NCI-H1436 treated with DMSO at 0.1 percent for 48 hours (cell line): ENCODE results near the gene EDIL3.
"Not testable (repeated sequence)": the region's sequence is repeated elsewhere in the genome, so short reads cannot be mapped to it uniquely, and the experiment has no call there.

Experiments
- DNase-seq: peaks from one replicate; lab custom pipeline; 2025; lab: John Stamatoyannopoulos, UW

Gene EDIL3

GRCh38 chr5:84378420-84378819, 6.3 kb downstream of the EDIL3 start:
- no peak for DNase-seq

GRCh38 chr5:84376346-84376745, 8.3 kb downstream of the EDIL3 start:
- DNase-seq, result no peak

DNA sequence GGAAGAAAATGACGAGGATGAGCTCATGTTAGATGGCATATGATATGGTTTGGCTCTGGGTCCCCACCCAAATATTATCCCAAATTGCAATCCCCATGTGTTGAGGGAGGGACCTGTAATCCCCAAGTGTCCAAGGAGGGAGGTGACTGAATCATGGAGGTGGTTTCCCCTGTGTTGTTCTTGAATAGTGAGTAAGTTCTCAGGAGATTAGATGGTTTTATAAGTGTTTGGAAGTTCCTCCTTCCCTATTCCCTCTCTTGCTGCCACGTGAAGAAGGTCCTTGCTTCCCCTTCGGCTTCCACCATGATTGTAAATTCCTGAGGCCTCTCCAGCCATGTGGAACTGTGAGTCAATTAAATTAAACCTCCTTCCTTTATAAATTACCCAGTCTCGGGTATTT, 10.1 kb downstream of the EDIL3 start:
- DNase-seq, result no peak

GRCh38 chr5:84373506-84373905, 11.2 kb downstream of the EDIL3 start:
- no peak for DNase-seq

DNA sequence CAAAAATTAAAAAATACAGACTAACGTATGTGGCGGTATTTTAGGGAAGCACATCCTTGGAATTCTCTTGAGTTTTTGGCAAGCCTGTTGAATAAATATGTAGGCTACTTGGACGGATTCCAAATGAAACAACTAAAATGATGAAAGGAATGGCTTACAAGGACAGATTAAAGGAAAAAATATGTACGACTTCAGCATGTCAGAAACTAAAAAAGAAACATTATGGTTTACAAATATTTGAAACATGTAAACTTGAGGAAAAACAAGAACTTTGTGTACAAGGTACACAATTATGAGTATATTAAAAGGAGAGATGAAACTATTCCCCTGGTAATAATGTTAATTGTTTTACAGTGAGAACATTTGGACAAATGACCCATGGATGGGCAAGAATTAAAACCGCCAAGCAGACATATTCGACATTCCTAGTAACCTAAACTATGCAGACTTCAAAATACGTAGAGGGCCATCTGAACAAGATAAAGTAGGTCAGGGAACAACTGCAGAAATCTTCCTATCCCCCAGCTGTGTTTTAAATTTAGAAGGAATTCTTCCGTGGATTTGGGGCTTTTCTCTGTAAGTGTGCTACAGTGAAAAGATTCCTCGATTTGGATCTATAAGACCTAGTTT, 12.5 kb downstream of the EDIL3 start:
- no peak for DNase-seq

DNA sequence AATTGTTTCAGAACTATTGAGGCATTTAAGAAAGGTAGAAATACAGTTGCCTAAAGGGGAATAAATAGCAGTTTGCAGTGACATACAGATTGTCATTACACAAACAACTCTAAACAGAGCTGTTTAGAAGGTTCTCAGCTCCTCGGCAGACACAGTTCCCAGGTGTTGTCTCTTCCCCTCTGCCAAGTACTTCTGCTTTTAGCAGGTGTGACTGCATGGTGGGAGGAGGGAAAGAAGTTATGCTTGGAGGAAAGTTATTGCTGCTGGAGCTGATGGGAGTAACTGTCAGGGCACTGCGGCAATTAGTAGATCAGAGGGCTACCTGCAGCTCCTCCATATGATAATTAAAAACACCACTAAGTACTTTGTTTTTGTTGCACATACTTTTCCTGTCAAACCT, 14.5 kb downstream of the EDIL3 start:
- no peak for DNase-seq

DNA sequence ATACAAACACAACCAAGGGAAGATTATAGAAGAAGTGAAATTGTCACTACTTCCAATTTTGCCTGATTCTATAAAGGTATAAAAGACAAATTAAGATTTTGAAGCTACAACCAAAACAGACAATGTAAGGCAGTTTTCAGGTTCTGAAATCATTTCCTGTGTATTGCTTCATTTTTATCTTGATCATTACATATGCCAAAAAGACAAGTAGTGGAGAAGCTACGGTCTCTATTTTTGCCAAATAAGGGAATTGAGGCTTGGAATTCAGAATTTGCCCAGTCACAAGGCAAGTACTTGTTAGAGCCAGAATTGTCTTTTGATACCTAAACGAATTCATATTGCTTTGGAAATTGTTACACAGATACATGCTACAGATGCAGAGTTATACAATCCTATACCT, 20.6 kb downstream of the EDIL3 start:
- DNase-seq, result no peak

DNA sequence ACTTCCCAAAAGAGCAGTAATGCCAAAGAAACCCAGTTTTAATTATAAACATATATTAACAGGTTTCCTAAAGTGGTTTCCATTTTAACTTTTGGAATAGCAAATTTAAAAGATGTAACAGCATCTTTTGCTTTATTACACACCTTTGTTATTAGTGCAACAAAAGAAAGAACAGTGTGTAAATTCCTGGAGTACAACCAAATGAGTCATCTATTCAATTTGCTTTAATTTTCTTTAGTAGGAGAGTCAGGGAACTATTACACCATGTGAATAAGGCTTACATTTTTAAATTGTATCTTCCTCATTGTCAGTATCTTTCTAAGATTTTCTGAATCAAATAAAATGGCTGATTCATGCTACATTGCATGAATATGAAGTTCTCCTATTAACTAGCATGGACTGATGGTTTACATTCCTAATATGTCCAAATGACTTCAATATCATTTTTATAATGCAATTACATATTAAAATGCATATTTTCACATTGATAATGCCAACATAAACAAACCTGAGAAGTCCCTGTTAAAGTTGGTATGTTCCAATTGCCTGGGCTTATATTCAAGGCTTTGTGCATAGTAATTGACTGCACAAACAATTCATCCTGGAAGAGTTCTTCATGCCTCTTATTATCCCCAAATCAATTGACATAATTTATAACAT, 22.5 kb downstream of the EDIL3 start:
- DNase-seq, result no peak

GRCh38 chr5:84361572-84361971, 23.1 kb downstream of the EDIL3 start:
- DNase-seq, result no peak

DNA sequence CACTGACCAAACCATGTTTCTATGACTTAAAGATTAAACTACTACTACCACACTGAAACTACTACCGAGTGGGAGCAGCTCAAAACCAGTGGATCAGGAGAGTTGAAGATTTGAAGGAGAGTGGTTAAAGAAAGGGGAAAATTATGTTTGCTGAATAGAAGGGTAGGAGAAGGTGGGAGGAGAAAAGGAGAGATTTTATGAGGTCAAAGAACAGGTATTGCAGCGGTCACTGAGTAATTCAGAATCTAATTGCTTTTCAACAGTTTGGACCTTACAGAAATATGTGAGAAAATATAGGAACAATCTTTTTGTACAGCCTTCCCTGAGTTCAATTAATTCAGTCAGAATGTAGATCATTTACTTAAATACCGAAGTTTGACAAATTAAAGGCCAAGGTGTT, 24.6 kb downstream of the EDIL3 start:
- DNase-seq, result no peak

- no peak for DNase-seq
Observed at GRCh38 chr5:84354101-84354500, 30.6 kb downstream of the EDIL3 start.

DNA sequence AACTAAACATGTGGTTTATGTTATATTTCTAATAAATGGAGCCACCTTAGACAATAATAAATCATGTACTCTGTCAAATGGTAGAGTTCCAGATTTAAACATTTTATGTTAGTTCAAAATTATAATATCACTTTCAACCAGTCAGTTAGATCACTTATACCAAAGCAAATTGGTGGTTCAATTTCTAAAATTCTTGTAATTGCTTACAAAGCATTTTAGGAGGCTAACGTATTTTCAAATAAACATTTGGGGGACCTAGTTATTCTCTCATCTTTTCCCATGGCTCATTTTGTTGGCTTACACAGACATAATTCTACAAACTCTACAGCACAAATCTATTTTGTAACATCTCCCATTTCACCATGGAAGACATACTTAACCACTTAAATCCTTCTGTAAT, 39.9 kb downstream of the EDIL3 start:
- DNase-seq, result no peak

GRCh38 chr5:84343171-84343570, 41.5 kb downstream of the EDIL3 start:
- DNase-seq, result no peak

DNA sequence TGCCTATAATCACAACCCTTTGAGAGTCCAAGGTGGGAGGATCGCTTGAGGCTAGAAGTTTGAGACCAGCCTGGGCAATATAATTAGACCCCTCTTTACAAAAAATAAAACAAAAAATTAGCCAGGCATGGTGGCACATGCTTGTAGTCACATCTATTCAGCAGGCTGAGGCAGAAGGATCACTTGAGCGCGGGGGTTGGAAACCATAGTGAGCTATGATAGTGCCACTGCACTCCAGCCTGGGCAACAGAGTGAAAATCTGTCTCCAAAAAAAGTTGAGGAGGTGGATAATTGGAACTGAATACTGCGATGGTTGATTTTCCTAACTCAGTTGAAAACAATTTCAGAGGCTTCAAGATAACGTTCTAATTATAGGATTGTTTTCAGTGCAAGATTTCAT, 52.6 kb downstream of the EDIL3 start:
- no peak for DNase-seq

DNA sequence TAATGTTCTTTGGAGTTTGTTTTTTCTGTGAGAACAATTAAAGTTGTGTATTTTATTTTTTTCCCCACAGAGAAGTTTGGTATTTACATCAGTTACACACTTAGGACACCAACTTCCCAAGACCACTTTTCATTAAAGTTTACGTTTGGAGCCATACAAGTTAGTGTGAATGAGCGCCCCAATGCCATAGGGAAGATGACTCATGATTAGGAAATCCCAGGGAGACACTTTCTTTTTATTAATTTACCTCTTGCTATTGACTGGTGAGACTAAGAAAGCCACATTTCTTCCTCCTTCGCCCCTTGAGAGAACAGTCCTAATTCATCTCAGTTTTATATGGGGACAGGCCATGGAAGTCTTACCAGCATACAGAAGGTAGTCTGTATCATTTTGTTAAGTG, 57.1 kb downstream of the EDIL3 start:
- DNase-seq, result no peak

DNA sequence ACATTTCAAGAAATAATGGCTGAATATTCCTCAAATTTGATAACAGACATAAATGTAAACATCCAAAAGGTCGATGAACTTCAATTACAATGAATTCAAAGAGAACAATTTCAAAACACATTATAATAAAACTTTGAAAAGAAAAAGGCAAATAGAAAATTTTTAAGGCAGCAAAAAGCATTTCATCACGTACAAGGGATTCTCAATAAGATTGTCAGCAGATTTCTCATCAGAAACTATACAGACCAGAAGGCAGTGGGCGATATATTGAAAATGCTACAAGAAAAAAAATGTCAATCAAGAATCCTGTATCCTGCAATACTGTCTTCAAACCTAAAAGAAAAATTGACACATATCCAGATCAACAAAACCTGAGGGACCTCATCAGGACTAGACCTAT, 62.0 kb downstream of the EDIL3 start:
- DNase-seq, result no peak

DNA sequence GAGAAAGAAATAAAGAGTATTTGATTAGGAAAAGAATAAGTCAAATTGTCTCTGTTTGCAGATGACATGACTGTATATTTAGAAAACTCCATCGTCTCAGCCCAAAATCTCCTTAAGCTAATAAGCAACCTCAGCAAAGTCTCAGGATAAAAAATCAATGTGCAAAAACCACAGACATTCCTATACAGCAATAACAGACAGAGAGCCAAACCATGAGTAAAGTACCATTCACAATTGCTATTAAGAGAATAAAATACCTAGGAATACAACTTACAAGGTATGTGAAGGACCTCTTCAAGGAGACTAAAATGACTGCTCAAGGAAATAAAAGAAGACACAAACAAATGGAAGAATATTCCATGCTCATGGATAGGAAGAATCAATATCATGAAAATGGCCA, 66.9 kb downstream of the EDIL3 start:
- DNase-seq, result not testable (repeated sequence)

DNA sequence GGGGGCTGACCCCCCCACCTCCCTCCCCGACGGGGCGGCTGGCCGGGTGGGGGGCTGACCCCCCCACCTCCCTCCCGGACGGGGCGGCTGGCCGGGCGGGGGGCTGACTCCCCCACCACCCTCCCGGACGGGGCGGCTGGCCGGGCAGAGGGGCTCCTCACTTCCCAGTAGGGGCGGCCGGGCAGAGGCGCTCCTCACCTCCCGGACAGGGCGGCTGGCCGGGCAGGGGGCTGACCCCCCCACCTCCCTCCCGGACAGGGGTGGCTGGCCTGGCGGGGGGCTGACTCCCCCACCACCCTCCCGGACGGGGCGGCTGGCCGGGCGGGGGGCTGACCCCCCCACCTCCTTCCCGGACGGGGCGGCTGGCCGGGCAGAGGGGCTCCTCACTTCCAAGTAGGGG, 72.4 kb downstream of the EDIL3 start:
- not testable (repeated sequence) for DNase-seq

- DNase-seq, result not testable (repeated sequence)
Observed at GRCh38 chr5:84309850-84310249, 74.8 kb downstream of the EDIL3 start.

DNA sequence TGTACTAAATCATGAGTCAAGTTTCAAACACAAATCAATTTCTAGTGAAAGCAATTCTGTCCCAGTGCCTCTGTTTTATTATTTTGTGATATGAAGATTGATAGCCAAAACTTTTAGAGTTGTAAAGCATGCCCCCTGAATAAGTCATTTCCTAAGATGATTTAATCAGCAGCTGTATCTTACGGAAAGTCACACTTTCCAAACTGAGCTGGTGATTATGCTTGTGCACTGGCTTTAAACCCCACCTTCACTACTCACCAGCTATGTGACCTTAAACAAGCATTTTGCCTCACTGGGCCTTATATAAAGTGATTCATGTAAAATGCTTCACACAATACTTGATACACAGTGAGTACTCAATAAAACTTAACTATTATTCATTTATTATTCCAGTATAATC, 78.1 kb downstream of the EDIL3 start:
- no peak for DNase-seq

DNA sequence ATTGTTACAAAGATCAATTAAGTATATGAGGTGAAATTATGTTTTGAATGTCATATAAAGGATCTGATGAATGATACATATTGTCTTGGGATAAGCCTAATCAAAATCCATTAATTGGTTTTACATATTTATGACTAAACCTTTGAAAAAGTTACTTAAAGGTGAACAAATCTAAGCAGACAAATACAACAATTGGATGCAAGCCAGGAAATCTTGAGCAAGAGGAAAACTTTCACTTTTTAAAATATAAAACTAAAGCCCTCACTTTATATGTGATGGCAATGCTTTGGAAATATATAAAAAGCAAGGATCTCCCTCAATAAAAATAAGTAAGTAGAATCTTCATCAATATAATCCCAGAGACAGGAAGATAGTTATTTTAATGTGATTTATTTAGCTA, 80.1 kb downstream of the EDIL3 start:
- DNase-seq, result no peak

DNA sequence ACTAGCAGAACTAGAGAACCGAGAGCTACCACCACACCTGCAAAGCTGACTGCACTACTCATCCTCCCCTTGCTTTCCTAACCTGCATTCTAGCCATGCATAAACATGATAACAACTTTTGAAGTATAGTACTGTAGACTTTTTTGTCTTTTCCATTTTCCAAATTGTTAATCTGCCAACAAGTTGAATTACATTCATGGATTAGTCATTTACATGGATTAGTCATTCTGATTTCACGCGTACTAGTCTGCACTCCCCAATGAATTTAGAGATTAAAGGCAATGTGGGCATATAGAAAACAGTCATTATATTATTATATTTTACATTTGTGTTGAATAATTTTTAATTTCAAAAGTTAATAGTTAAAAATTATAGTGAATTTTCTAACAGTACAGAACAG, 81.4 kb downstream of the EDIL3 start:
- no peak for DNase-seq

GRCh38 chr5:84301535-84301934, 83.1 kb downstream of the EDIL3 start:
- DNase-seq, result no peak

GRCh38 chr5:84299959-84300358, 84.7 kb downstream of the EDIL3 start:
- no peak for DNase-seq
